ENCODE measurements around the gene ARMC7. TPM values are rescaled to one million over a fixed set of nuclear protein-coding genes. Genes with fewer than 3 reads are reported as not detected.

The ARMC7 gene
- total and polyA plus RNA-seq, 2 of the 13 experiments (the other 11 are each of a cell fraction or from before 2014, with no cell fraction given), result 3.9 to 4.2 TPM

DNA sequence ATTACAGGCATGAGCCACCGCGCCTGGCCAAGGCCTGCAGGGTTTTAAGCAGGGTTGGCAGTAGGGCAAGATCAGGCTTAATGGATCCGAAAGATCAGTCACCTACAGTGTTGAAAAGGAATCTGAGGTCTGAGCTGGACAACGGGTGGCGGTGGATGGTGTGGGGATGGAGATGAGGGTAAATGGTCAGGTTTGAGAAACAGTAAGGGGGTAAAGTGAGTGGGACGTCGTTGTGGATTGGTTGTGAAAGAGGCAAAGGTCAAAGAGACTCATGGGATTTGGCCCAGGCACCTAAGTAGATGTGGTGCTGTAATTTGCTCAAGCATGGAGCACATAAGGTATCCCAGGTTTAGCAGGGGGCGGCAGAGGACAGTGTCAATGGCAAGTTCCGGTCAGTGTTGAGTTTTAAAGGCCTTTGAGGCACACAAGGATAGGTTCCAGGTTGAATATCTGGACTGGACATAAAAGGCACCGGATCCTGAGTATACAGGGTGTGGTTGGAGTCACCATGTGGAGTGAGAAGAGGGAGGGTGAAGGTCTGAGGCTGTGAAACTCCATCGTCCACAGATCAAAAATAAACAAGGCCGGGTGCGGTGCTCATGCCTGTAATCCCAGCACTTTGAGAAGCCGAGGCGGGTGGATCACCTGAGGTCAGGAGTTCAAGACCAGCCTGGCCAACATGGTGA is 23.1 kb upstream of the ARMC7 start (continued):
- TF ChIP-seq SNRNP70 (IDR thresholded peaks at IDR 0.05; ENCODE audit: low read depth, low read length), result no peak
- TF ChIP-seq ZNF343 (CRISPR knock-in tag; IDR thresholded peaks at IDR 0.05), result peak; percentile 68; the same call in 1 of the 2 replicates
- peak; percentile 78; the same call in 1 of the 2 replicates for TF ChIP-seq PITX1 (CRISPR knock-in tag; IDR thresholded peaks at IDR 0.05)
- no peak for TF ChIP-seq RNF2 (conservative IDR thresholded peaks at IDR 0.05; ENCODE audit: low read depth)
- TF ChIP-seq TP53 (CRISPR knock-in tag; conservative IDR thresholded peaks at IDR 0.05), result no peak
- TF ChIP-seq, protein P1, sequence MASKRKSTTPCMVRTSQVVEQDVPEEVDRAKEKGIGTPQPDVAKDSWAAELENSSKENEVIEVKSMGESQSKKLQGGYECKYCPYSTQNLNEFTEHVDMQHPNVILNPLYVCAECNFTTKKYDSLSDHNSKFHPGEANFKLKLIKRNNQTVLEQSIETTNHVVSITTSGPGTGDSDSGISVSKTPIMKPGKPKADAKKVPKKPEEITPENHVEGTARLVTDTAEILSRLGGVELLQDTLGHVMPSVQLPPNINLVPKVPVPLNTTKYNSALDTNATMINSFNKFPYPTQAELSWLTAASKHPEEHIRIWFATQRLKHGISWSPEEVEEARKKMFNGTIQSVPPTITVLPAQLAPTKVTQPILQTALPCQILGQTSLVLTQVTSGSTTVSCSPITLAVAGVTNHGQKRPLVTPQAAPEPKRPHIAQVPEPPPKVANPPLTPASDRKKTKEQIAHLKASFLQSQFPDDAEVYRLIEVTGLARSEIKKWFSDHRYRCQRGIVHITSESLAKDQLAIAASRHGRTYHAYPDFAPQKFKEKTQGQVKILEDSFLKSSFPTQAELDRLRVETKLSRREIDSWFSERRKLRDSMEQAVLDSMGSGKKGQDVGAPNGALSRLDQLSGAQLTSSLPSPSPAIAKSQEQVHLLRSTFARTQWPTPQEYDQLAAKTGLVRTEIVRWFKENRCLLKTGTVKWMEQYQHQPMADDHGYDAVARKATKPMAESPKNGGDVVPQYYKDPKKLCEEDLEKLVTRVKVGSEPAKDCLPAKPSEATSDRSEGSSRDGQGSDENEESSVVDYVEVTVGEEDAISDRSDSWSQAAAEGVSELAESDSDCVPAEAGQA (IDR thresholded peaks at IDR 0.05; ENCODE audit: low read depth), result no peak
- TF ChIP-seq, protein P1 (CRISPR knock-in tag; IDR thresholded peaks at IDR 0.05; ENCODE audit: borderline replicate concordance), result no peak
- peak; percentile 54; the same call in 1 of the 2 replicates for TF ChIP-seq BCL6 (CRISPR knock-in tag; IDR thresholded peaks at IDR 0.05)
- TF ChIP-seq GTF2F1 (IDR thresholded peaks at IDR 0.05; ENCODE audit: low read length), result no peak
- TF ChIP-seq ZNF143 (CRISPR knock-in tag; IDR thresholded peaks at IDR 0.05), result peak; percentile 39; the same call in 1 of the 2 replicates
- TF ChIP-seq ZNF780A (CRISPR knock-in tag; IDR thresholded peaks at IDR 0.05), result no peak
- TF ChIP-seq ZNF775 (CRISPR knock-in tag; IDR thresholded peaks at IDR 0.05; ENCODE audit: borderline replicate concordance), result no peak
- peak; percentile 63 for TF ChIP-seq TARDBP (CRISPR knock-in tag; IDR thresholded peaks at IDR 0.05)
- TF ChIP-seq, protein P2, sequence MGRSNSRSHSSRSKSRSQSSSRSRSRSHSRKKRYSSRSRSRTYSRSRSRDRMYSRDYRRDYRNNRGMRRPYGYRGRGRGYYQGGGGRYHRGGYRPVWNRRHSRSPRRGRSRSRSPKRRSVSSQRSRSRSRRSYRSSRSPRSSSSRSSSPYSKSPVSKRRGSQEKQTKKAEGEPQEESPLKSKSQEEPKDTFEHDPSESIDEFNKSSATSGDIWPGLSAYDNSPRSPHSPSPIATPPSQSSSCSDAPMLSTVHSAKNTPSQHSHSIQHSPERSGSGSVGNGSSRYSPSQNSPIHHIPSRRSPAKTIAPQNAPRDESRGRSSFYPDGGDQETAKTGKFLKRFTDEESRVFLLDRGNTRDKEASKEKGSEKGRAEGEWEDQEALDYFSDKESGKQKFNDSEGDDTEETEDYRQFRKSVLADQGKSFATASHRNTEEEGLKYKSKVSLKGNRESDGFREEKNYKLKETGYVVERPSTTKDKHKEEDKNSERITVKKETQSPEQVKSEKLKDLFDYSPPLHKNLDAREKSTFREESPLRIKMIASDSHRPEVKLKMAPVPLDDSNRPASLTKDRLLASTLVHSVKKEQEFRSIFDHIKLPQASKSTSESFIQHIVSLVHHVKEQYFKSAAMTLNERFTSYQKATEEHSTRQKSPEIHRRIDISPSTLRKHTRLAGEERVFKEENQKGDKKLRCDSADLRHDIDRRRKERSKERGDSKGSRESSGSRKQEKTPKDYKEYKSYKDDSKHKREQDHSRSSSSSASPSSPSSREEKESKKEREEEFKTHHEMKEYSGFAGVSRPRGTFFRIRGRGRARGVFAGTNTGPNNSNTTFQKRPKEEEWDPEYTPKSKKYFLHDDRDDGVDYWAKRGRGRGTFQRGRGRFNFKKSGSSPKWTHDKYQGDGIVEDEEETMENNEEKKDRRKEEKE (IDR thresholded peaks at IDR 0.05), result no peak
- no peak for TF ChIP-seq KDM5A (IDR thresholded peaks at IDR 0.05; ENCODE audit: borderline replicate concordance, low read length)
- TF ChIP-seq NAIF1 (CRISPR knock-in tag; IDR thresholded peaks at IDR 0.05; ENCODE audit: borderline replicate concordance), result no peak
- TF ChIP-seq, protein P3, sequence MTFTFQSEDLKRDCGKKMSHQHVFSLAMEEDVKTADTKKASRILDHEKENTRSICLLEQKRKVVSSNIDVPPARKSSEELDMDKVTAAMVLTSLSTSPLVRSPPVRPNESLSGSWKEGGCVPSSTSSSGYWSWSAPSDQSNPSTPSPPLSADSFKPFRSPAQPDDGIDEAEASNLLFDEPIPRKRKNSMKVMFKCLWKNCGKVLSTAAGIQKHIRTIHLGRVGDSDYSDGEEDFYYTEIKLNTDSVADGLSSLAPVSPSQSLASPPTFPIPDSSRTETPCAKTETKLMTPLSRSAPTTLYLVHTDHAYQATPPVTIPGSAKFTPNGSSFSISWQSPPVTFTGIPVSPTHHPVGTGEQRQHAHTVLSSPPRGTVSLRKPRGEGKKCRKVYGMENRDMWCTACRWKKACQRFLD (CRISPR knock-in tag; IDR thresholded peaks at IDR 0.05; ENCODE audit: borderline replicate concordance), result no peak
- no peak for TF ChIP-seq ZNF552 (CRISPR knock-in tag; IDR thresholded peaks at IDR 0.05; ENCODE audit: borderline replicate concordance)
- TF ChIP-seq PRMT3 (CRISPR knock-in tag; IDR thresholded peaks at IDR 0.05; ENCODE audit: borderline replicate concordance, low read depth), result no peak
- TF ChIP-seq KLF12 (CRISPR knock-in tag; IDR thresholded peaks at IDR 0.05; ENCODE audit: borderline replicate concordance), result no peak; the same call in 1 of the 2 replicates
